CD14-positive monocyte (primary cell): ENCODE data around the gene ATG7. TPM values are rescaled to one million over a fixed set of nuclear protein-coding genes. Genes with fewer than 3 reads are reported as not detected.

Source experiments
- DNase-seq, 3 donors: peaks; one replicate each; pipeline ENCODE4 v3.0.0-alpha.2; 2011 to 2022
- H2AFZ ChIP-seq: 2 replicates; pipeline ENCODE4 v1.6.0; 2012; ENCODE audit warnings: mild to moderate bottlenecking, low read depth, low read length, inconsistent platforms; ENCODE audit not compliant: insufficient read depth, poor library complexity, severe bottlenecking
- H3K27ac ChIP-seq, 2 donors: 1 replicate in 1 of 2; 2 replicates in 1 of 2; pipeline ENCODE4 v1.5.1; 2012 to 2013; ENCODE audit warnings: low read length in 2 of 2, control low read depth in 1 of 2, inconsistent platforms in 1 of 2, low read depth in 1 of 2, mild to moderate bottlenecking in 1 of 2
- H3K27me3 ChIP-seq, 2 donors: one replicate each; pipeline versions ENCODE4 v1.6.0 to v1.6.1; 2011 to 2013; ENCODE audit warnings: low read length in 2 of 2; ENCODE audit not compliant: control insufficient read depth in 2 of 2, insufficient read depth in 2 of 2
- H3K36me3 ChIP-seq, 2 donors: replicated peaks in 1 of 2; 1 replicate in 1 of 2; 2 replicates in 1 of 2; pipeline versions ENCODE4 v1.5.1 to v1.6.1; 2012 to 2013; ENCODE audit warnings: low read length in 2 of 2, control low read depth in 1 of 2, inconsistent platforms in 1 of 2, mild to moderate bottlenecking in 1 of 2; ENCODE audit not compliant: insufficient read depth in 2 of 2, control insufficient read depth in 1 of 2
- H3K4me1 ChIP-seq, 2 donors: 1 replicate in 1 of 2; 2 replicates in 1 of 2; pipeline versions ENCODE4 v1.5.1 to v1.6.1; 2012 to 2013; ENCODE audit warnings: low read length in 2 of 2, control low read depth in 1 of 2, inconsistent platforms in 1 of 2, mild to moderate bottlenecking in 1 of 2, moderate library complexity in 1 of 2; ENCODE audit not compliant: insufficient read depth in 2 of 2, control insufficient read depth in 1 of 2
- H3K4me2 ChIP-seq: replicated peaks from 2 replicates; pipeline ENCODE3; 2012; ENCODE audit warnings: low read length, moderate library complexity, mild to moderate bottlenecking; ENCODE audit not compliant: poor library complexity, severe bottlenecking; ENCODE audit errors: extremely low read depth
- H3K4me3 ChIP-seq, 3 experiments: fragments of 200-600 bp in 1 of 3; sonication (generic) in 1 of 3; replicated peaks in 1 of 3; 1 replicate in 2 of 3; 2 replicates in 1 of 3; pipeline ENCODE4 v1.5.1; 2011 to 2013; ENCODE audit warnings: low read length in 3 of 3, mild to moderate bottlenecking in 3 of 3, control low read depth in 2 of 3, low read depth in 2 of 3, inconsistent platforms in 1 of 3, moderate library complexity in 1 of 3
- H3K79me2 ChIP-seq: 2 replicates; pipeline ENCODE4 v1.6.0; 2012; ENCODE audit warnings: mild to moderate bottlenecking, control low read depth, inconsistent platforms, low read length, moderate library complexity; ENCODE audit not compliant: insufficient read depth
- H3K9ac ChIP-seq: 2 replicates; pipeline ENCODE4 v1.6.0; 2017; ENCODE audit warnings: low read length, mild to moderate bottlenecking; ENCODE audit not compliant: insufficient read depth, poor library complexity, severe bottlenecking
- H3K9me3 ChIP-seq, 2 donors: replicated peaks in 1 of 2; 1 replicate in 1 of 2; 2 replicates in 1 of 2; pipeline versions ENCODE4 v1.5.1 to v1.6.1; 2012 to 2013; ENCODE audit warnings: low read length in 2 of 2, control low read depth in 1 of 2; ENCODE audit not compliant: control insufficient read depth in 1 of 2, insufficient read depth in 1 of 2
- H4K20me1 ChIP-seq: 2 replicates; pipeline ENCODE4 v1.6.0; 2012; ENCODE audit warnings: mild to moderate bottlenecking, low read length, control low read depth, moderate library complexity; ENCODE audit not compliant: insufficient read depth
- H3K27ac Mint-ChIP-seq, 7 donors: one replicate each; pipeline ENCODE4 v1.8.0; 2020; ENCODE audit warnings: mild to moderate bottlenecking in 7 of 7, mixed read lengths in 7 of 7, moderate library complexity in 6 of 7, inconsistent platforms in 2 of 7
- H3K27me3 Mint-ChIP-seq, 3 donors: one replicate each; pipeline ENCODE4 v1.8.0; 2021 to 2022; ENCODE audit warnings: low read depth in 3 of 3, mild to moderate bottlenecking in 3 of 3, mixed read lengths in 3 of 3, moderate library complexity in 3 of 3, inconsistent platforms in 1 of 3
- H3K36me3 Mint-ChIP-seq, 2 donors: one replicate each; pipeline ENCODE4 v1.8.0; 2020; ENCODE audit warnings: mixed read lengths in 2 of 2, inconsistent platforms in 1 of 2, mild to moderate bottlenecking in 1 of 2
- H3K4me1 Mint-ChIP-seq: one replicate; pipeline ENCODE4 v1.8.0; 2020; ENCODE audit warnings: mild to moderate bottlenecking, mixed read lengths
- H3K4me3 Mint-ChIP-seq, 2 donors: one replicate each; pipeline ENCODE4 v1.8.0; 2020; ENCODE audit warnings: mild to moderate bottlenecking in 2 of 2, mixed read lengths in 2 of 2, moderate library complexity in 1 of 2
- H3K9me3 Mint-ChIP-seq, 7 donors: one replicate each; pipeline ENCODE4 v1.8.0; 2020 to 2022; ENCODE audit warnings: mixed read lengths in 7 of 7, mild to moderate bottlenecking in 6 of 7, moderate library complexity in 6 of 7, inconsistent platforms in 2 of 7
- CTCF ChIP-seq: fragments of 200-600 bp; IDR thresholded peaks from one replicate; pipeline ENCODE4 v1.8.0; 2022; ENCODE audit warnings: antibody characterized with exemption, mild to moderate bottlenecking
- WGBS: methylation state at CpG from one replicate; pipeline ENCODE4 v1.1.5; 2013; ENCODE audit warnings: missing lambda C conversion rate; ENCODE audit not compliant: insufficient coverage; 5-methylcytosine and 5-hydroxymethylcytosine counted together
- intact Hi-C, 2 donors: fragments of 100-400 bp; cut with micrococcal nuclease; formaldehyde crosslinking; loops; one replicate each; pipeline versions ENCODE4 v1.15.0 to v1.15.1; 2023
- polyA plus RNA-seq, 3 donors: library from polyadenylated mRNA; depleted of rRNA in 1 of 3; unstranded in 2 of 3; stranded (reverse) in 1 of 3; fragments of 300-500 nt in 2 of 3; fragments of >200 nt in 1 of 3; fragmentation: Illumina TruSeq in 2 of 3; gene quantifications; 1 replicate in 2 of 3; 2 replicates in 1 of 3; pipeline ENCODE4 v1.2.3, GENCODE V29; 2012 to 2021

ATG7 gene
- polyA plus RNA-seq, 3 donors = 57.4 to 101 (median 89.7) TPM

GRCh38 chr3:11273891-11274291 lies 1.7 kb downstream of the ATG7 start:
- peak overlapping the region; percentile 84 to 94 (median 84) for H3K4me3 ChIP-seq
- H3K9me3 Mint-ChIP-seq = peaks cover 0 to 11% (median 4%) of the 10 kb centered on the region in 7 donors
- peak overlapping the region; percentile 85 to 89 for H3K4me3 Mint-ChIP-seq
- H3K9ac ChIP-seq = peak overlapping the region; percentile 97
- intact Hi-C loops = loop anchor here (1.0 to 5.0 kb wide), 3 partner anchors 15 to 47 kb away; no protein-coding TSS in a partner anchor
- peaks cover 30 to 41% of the 10 kb centered on the region in 2 donors for H3K36me3 Mint-ChIP-seq
- peaks cover 23% of the 10 kb centered on the region for H4K20me1 ChIP-seq
- peaks cover 72% of the 10 kb centered on the region for H3K79me2 ChIP-seq
- H3K27me3 ChIP-seq = no peaks in the 10 kb centered on the region
- H3K27ac ChIP-seq = peak overlapping the region; percentile 98 to 100
- DNase-seq = peak; percentile 93 to 99 (median 97)
- peak overlapping the region; percentile 84 for H3K4me2 ChIP-seq
- H3K9me3 ChIP-seq = no peaks in the 10 kb centered on the region
- H3K36me3 ChIP-seq = peaks cover 4 to 10% of the 10 kb centered on the region in 2 donors
- peaks cover 57 to 64% of the 10 kb centered on the region in 2 donors for H3K4me1 ChIP-seq
- peaks cover 0 to 7% (median 0%) of the 10 kb centered on the region in 3 donors for H3K27me3 Mint-ChIP-seq
- no peak for TF ChIP-seq CTCF
- no peak overlapping the region for H2AFZ ChIP-seq
- H3K27ac Mint-ChIP-seq = peak overlapping the region; percentile 98 to 100 (median 99)
- 8% methylated on average over 2 of the region's 5 CpGs for WGBS
- H3K4me1 Mint-ChIP-seq = peaks cover 59% of the 10 kb centered on the region

- Mint-ChIP-seq H3K27ac (peak overlapping the region; percentile 98 to 100 (median 99)), H3K36me3 (peaks cover 32 to 49% of the 10 kb centered on the region in 2 donors), H3K4me1 (peaks cover 63% of the 10 kb centered on the region), H3K27me3 (peaks cover 0 to 7% (median 0%) of the 10 kb centered on the region in 3 donors), H3K9me3 (peaks cover 0 to 11% (median 4%) of the 10 kb centered on the region in 7 donors), H3K4me3 (peak overlapping the region; percentile 85 to 89)
- H3K27ac ChIP-seq = peak overlapping the region; percentile 98 to 100
- H3K9me3 ChIP-seq = no peaks in the 10 kb centered on the region
- H4K20me1 ChIP-seq = peaks cover 30% of the 10 kb centered on the region
- TF ChIP-seq CTCF = no peak
- peak overlapping the region; percentile 97 for H3K9ac ChIP-seq
- peaks cover 62 to 72% of the 10 kb centered on the region in 2 donors for H3K4me1 ChIP-seq
- H3K27me3 ChIP-seq = no peaks in the 10 kb centered on the region
- intact Hi-C loops = loop anchor here (1.0 to 5.0 kb wide), 3 partner anchors 14 to 47 kb away; no protein-coding TSS in a partner anchor
- peak overlapping the region; percentile 28 to 94 (median 37) for H3K4me3 ChIP-seq
- H3K4me2 ChIP-seq = peak overlapping the region; percentile 84
- DNase-seq = peak in 2 of 3 donors; percentile 64 to 70
- H3K79me2 ChIP-seq = peaks cover 80% of the 10 kb centered on the region
- no peak overlapping the region for H2AFZ ChIP-seq
- WGBS = 80% methylated on average over 1 of the region's 6 CpGs
- peaks cover 4 to 14% of the 10 kb centered on the region in 2 donors for H3K36me3 ChIP-seq
Measured at GRCh38 chr3:11274566-11275142, 2.5 kb downstream of the ATG7 start.
